HepG2 (cell line): ENCODE data around the gene SCFD2. TPM values are rescaled to one million over a fixed set of nuclear protein-coding genes. Genes with fewer than 3 reads are reported as not detected.

Experiments used
- ATAC-seq: fragments of 200-7000 bp; cut with Tn5 transposase; 3 replicates; pipeline ENCODE4 v1.9.1; 2020; ENCODE audit warnings: mild to moderate bottlenecking, moderate library complexity
- BruUV-seq: library from RNA; stranded (reverse); fragments of 400-500 nt; replicated peaks from 2 replicates; lab custom pipeline; 2021; lab: Mats Ljungman, UMichigan
- CTCF ChIA-PET: fragments of 300-600 bp; formaldehyde crosslinking; extraction: SDS; loops from one replicate; lab custom pipeline; 2021; ENCODE audit warnings: low total read pairs, inconsistent platforms, low intra/inter-chr PET ratio; lab: Yijun Ruan, JAX
- POLR2A ChIA-PET: fragments of 350-600 bp; sonication (Branson Sonifier 250); formaldehyde crosslinking; loops from one replicate; lab custom pipeline; 2020; ENCODE audit warnings: antibody characterized with exemption, inconsistent platforms; lab: Yijun Ruan, JAX
- DNase-seq: peaks from one replicate; pipeline ENCODE4 v3.0.0-alpha.2; 2015; ENCODE audit warnings: low spot score
- FAIRE-seq: peaks from 3 replicates; lab custom pipeline; 2011; peaks lifted over from hg19 to GRCh38; lab: Jason Lieb, UNC
- H2AFZ ChIP-seq: one replicate; pipeline ENCODE4 v1.6.1; 2011; ENCODE audit warnings: low read length, inconsistent platforms
- H3K27ac ChIP-seq: fragments of 300-600 bp; 3 replicates; pipeline ENCODE4 v1.8.0; 2011; ENCODE audit warnings: mixed run types, mild to moderate bottlenecking, mixed read lengths, low read length, inconsistent platforms; ENCODE audit not compliant: insufficient read depth; ENCODE audit errors: extremely low read length
- H3K27me3 ChIP-seq, 2 experiments: fragments of 200-600 bp in 1 of 2; 2 replicates in 1 of 2; 3 replicates in 1 of 2; pipeline versions ENCODE4 v1.6.0 to v1.8.0; 2011; ENCODE audit warnings: low read length in 2 of 2, mild to moderate bottlenecking in 2 of 2, moderate library complexity in 2 of 2, inconsistent platforms in 1 of 2; ENCODE audit not compliant: insufficient read depth in 2 of 2, control insufficient read depth in 1 of 2
- H3K36me3 ChIP-seq, 2 experiments: fragments of 200-600 bp in 1 of 2; replicated peaks in 1 of 2; 2 replicates in 1 of 2; 3 replicates in 1 of 2; pipeline versions ENCODE4 v1.5.1 to v1.8.0; 2011; ENCODE audit warnings: low read length in 2 of 2, inconsistent platforms in 1 of 2; ENCODE audit not compliant: insufficient read depth in 2 of 2, control insufficient read depth in 1 of 2
- H3K4me1 ChIP-seq: 2 replicates; pipeline ENCODE4 v1.5.1; 2012; ENCODE audit warnings: low read length, inconsistent platforms; ENCODE audit not compliant: insufficient read depth
- H3K4me2 ChIP-seq: 2 replicates; pipeline ENCODE4 v1.6.0; 2011; ENCODE audit warnings: low read depth, low read length, inconsistent platforms
- H3K4me3 ChIP-seq, 3 experiments: fragments of 200-600 bp in 1 of 3; sonication (generic), shearing (Covaris generic) in 1 of 3; replicated peaks in 1 of 3; 2 replicates each; pipeline ENCODE4 v1.5.1; 2011 to 2016; ENCODE audit warnings: low read length in 3 of 3, inconsistent platforms in 2 of 3, low read depth in 2 of 3, mild to moderate bottlenecking in 2 of 3, control low read depth in 1 of 3, mixed read lengths in 1 of 3; ENCODE audit not compliant: insufficient read depth in 1 of 3
- H3K79me2 ChIP-seq: one replicate; pipeline ENCODE4 v1.6.1; 2011; ENCODE audit warnings: low read length, inconsistent platforms; ENCODE audit not compliant: insufficient read depth
- H3K9ac ChIP-seq: 2 replicates; pipeline ENCODE4 v1.6.0; 2011; ENCODE audit warnings: mild to moderate bottlenecking, low read depth, low read length, inconsistent platforms; ENCODE audit not compliant: insufficient read depth
- H3K9me3 ChIP-seq: 2 replicates; pipeline ENCODE4 v1.5.1; 2012; ENCODE audit warnings: mild to moderate bottlenecking, low read length
- H4K20me1 ChIP-seq: 2 replicates; pipeline ENCODE4 v1.6.0; 2011; ENCODE audit warnings: inconsistent platforms, mild to moderate bottlenecking, low read length, moderate library complexity; ENCODE audit not compliant: insufficient read depth
- ARNT ChIP-seq: fragments of 450-650 bp; IDR thresholded peaks from 2 replicates; pipeline ENCODE4 v1.6.1; 2017
- ATF7-NPFF ChIP-seq: sonication (generic); formaldehyde crosslinking; IDR thresholded peaks from 2 replicates; pipeline ENCODE4 v1.8.1; 2023; ENCODE audit warnings: mild to moderate bottlenecking, low read depth, missing genetic modification reagents, moderate library complexity
- KMT2B ChIP-seq: IDR thresholded peaks from 2 replicates; pipeline ENCODE4 v1.6.1; 2016; ENCODE audit warnings: missing genetic modification reagents, missing compliant biosample characterization
- PATZ1 ChIP-seq: sonication (generic); formaldehyde crosslinking; IDR thresholded peaks from 2 replicates; pipeline ENCODE4 v1.4.0; 2020; ENCODE audit warnings: missing genetic modification reagents
- RBM22 ChIP-seq: fragments of 200-400 bp; formaldehyde crosslinking; optimal IDR thresholded peaks from 2 replicates; pipeline ENCODE3; 2017; ENCODE audit warnings: mild to moderate bottlenecking, low read length, moderate library complexity
- U2AF2 ChIP-seq: fragments of 200-400 bp; formaldehyde crosslinking; IDR thresholded peaks from 2 replicates; pipeline ENCODE4 v1.6.1; 2017; ENCODE audit warnings: low read depth, mild to moderate bottlenecking, low read length
- ZC3H13 ChIP-seq: sonication (generic); formaldehyde crosslinking; IDR thresholded peaks from 2 replicates; pipeline ENCODE4 v1.8.1; 2023; ENCODE audit warnings: mild to moderate bottlenecking, missing genetic modification reagents, moderate library complexity
- ZFP36L2 ChIP-seq: sonication (generic); formaldehyde crosslinking; IDR thresholded peaks from 2 replicates; pipeline ENCODE4 v1.4.0; 2020; ENCODE audit warnings: missing genetic modification reagents
- ZNF616 ChIP-seq: sonication (generic); formaldehyde crosslinking; IDR thresholded peaks from 2 replicates; pipeline ENCODE4 v1.5.0; 2020; ENCODE audit warnings: low read depth, mild to moderate bottlenecking, missing genetic modification reagents
- ZSCAN25 ChIP-seq: sonication (generic); formaldehyde crosslinking; IDR thresholded peaks from 2 replicates; pipeline ENCODE4 v1.8.0; 2022; ENCODE audit warnings: mild to moderate bottlenecking, missing genetic modification reagents
- ZSCAN30 ChIP-seq: sonication (generic); formaldehyde crosslinking; IDR thresholded peaks from 2 replicates; pipeline ENCODE4 v1.5.0; 2020; ENCODE audit warnings: mild to moderate bottlenecking, missing genetic modification reagents
- ZSCAN31 ChIP-seq: sonication (generic); formaldehyde crosslinking; IDR thresholded peaks from 2 replicates; pipeline ENCODE4 v1.5.0; 2020; ENCODE audit warnings: low read depth, mild to moderate bottlenecking, missing genetic modification reagents
- WGBS: methylation state at CpG from one replicate; pipeline ENCODE4 v1.1.6; 2017; ENCODE audit warnings: low lambda C conversion rate; 5-methylcytosine and 5-hydroxymethylcytosine counted together
- in situ Hi-C: cut with HindIII; loops from 2 replicates; pipeline ENCODE4 v1.10.0; 2017; ENCODE audit warnings: low pct_unique_long_range_greater_than_20kb; ENCODE audit not compliant: extremely low pct_ligation_motif_present
- intact Hi-C: fragments of 100-400 bp; cut with micrococcal nuclease; formaldehyde crosslinking; loops from one replicate; pipeline ENCODE4 v1.10.0; 2022; ENCODE audit not compliant: unreplicated experiment
- polyA plus RNA-seq, 8 experiments: library from polyadenylated mRNA; depleted of rRNA in 3 of 8; stranded (reverse) in 7 of 8; unstranded in 1 of 8; fragments of >200 nt; fragmentation: Illumina TruSeq in 4 of 8; extraction: Trizol in 4 of 8; gene quantifications; 2 replicates each; pipeline versions ENCODE4 v1.2.1 to v1.2.3, GENCODE V29; 2011 to 2016; ENCODE audit warnings: low read depth in 4 of 8, missing spikeins in 1 of 8, mixed read lengths in 1 of 8; ENCODE audit not compliant: insufficient read depth in 1 of 8
- total RNA-seq, 5 experiments: library from RNA; depleted of rRNA; stranded (reverse); fragments of >200 nt; fragmentation: Illumina TruSeq; extraction: Trizol; gene quantifications; 2 replicates each; pipeline ENCODE4 v1.2.3, GENCODE V29; 2016; ENCODE audit warnings: low read depth in 1 of 5

The SCFD2 gene
- total and polyA plus RNA-seq, 2 of the 13 experiments (the other 11 are each of a cell fraction or from before 2014, with no cell fraction given): 4.6 to 15.6 TPM

- in situ Hi-C loops (no loop called here), intact Hi-C loops (no loop called here)
- no peak overlapping the region for H3K4me3 ChIP-seq
- no peak overlapping the region for H3K9ac ChIP-seq
- no peaks in the 10 kb centered on the region for H3K27me3 ChIP-seq
- TF ChIP-seq U2AF2 (no peak), ZC3H13 (no peak), ATF7-NPFF (CRISPR knock-in tag) (no peak), KMT2B (CRISPR knock-in tag) (no peak), RBM22 (no peak), PATZ1 (CRISPR knock-in tag) (no peak), ZSCAN30 (CRISPR knock-in tag) (no peak), ARNT (no peak), ZSCAN31 (no peak), ZNF616 (CRISPR knock-in tag) (no peak), ZFP36L2 (CRISPR knock-in tag) (no peak), ZSCAN25 (CRISPR knock-in tag) (no peak)
- CTCF ChIA-PET: no interaction called here
- 89% methylated on average over 1 of the region's 1 CpG for WGBS
- no peak overlapping the region for H2AFZ ChIP-seq
- H3K36me3 ChIP-seq: peaks cover 0 to 3% of the 10 kb centered on the region in 2 experiments; a peak in 2 of 5 replicates
- no peaks in the 10 kb centered on the region for H3K79me2 ChIP-seq
- H3K27ac ChIP-seq: no peak overlapping the region
- ATAC-seq (no peak), DNase-seq (no peak), FAIRE-seq (no peak)
- H4K20me1 ChIP-seq: no peaks in the 10 kb centered on the region
- no TSS peak for BruUV-seq
- no peaks in the 10 kb centered on the region for H3K9me3 ChIP-seq
- H3K4me1 ChIP-seq: no peaks in the 10 kb centered on the region
- no peak overlapping the region for H3K4me2 ChIP-seq
- POLR2A ChIA-PET: no interaction called here
These were observed 17.8 kb downstream of the SCFD2 start for GRCh38 chr4:53348046-53348445.
